EH (cell line): ENCODE data around the gene RHOT2.
A peak's percentile ranks its signal among the peaks of the same experiment; 100 is the strongest.

Source experiments
- DNase-seq: peaks from one replicate; pipeline ENCODE4 v3.0.0-alpha.2; 2015; ENCODE audit warnings: low read depth

Gene RHOT2

DNA sequence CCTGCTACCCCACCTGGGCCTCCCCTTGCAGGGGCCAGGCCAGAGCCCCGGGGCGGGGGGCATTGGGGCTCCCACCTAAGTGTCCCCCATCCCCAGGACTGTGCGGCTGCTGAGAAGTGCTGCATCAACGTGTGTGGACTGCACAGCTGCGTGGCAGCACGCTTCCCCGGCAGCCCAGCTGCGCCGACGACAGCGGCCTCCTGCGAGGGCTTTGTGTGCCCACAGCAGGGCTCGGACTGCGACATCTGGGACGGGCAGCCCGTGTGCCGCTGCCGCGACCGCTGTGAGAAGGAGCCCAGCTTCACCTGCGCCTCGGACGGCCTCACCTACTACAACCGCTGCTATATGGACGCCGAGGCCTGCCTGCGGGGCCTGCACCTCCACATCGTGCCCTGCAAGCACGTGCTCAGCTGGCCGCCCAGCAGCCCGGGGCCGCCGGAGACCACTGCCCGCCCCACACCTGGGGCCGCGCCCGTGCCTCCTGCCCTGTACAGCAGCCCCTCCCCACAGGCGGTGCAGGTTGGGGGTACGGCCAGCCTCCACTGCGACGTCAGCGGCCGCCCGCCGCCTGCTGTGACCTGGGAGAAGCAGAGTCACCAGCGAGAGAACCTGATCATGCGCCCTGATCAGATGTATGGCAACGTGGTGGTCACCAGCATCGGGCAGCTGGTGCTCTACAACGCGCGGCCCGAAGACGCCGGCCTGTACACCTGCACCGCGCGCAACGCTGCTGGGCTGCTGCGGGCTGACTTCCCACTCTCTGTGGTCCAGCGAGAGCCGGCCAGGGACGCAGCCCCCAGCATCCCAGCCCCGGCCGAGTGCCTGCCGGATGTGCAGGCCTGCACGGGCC is 35.2 kb upstream of the RHOT2 start:
- no peak for DNase-seq

DNA sequence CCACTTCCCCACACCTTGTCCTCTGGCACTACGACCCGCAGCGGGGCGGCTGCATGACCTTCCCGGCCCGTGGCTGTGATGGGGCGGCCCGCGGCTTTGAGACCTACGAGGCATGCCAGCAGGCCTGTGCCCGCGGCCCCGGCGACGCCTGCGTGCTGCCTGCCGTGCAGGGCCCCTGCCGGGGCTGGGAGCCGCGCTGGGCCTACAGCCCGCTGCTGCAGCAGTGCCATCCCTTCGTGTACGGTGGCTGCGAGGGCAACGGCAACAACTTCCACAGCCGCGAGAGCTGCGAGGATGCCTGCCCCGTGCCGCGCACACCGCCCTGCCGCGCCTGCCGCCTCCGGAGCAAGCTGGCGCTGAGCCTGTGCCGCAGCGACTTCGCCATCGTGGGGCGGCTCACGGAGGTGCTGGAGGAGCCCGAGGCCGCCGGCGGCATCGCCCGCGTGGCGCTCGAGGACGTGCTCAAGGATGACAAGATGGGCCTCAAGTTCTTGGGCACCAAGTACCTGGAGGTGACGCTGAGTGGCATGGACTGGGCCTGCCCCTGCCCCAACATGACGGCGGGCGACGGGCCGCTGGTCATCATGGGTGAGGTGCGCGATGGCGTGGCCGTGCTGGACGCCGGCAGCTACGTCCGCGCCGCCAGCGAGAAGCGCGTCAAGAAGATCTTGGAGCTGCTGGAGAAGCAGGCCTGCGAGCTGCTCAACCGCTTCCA is 34.4 kb upstream of the RHOT2 start:
- DNase-seq: no peak

DNA sequence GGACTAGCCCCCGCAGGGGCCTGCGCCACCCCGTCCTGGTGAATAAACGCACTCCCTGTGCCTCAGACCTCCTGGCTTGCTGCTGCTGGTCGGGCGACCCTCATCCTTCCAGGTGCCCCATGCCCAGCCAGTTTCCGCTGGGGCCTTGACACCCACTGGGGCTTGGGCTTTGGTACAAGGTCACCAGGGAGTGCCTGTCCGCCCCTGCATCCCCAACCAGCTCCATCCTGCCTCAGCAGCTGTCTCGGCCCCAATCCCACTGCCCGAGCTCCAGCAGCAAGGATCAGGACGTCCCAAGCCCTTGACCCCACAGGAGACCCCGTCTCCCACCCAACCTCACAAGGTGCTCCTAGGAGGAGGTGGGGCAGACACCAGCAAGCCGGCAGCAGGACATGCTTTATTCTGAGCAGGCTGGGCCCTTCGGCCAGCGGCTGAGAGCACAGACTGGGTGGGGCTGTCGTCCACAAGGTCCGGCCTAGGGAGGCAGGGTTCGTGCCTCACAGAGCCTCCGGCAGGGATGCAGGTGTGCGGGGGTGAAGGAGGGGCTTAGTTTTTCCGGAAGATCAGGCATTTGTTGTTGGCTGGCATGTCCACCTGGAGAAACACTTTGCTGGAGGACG is 33.8 kb upstream of the RHOT2 start:
- DNase-seq: no peak

DNA sequence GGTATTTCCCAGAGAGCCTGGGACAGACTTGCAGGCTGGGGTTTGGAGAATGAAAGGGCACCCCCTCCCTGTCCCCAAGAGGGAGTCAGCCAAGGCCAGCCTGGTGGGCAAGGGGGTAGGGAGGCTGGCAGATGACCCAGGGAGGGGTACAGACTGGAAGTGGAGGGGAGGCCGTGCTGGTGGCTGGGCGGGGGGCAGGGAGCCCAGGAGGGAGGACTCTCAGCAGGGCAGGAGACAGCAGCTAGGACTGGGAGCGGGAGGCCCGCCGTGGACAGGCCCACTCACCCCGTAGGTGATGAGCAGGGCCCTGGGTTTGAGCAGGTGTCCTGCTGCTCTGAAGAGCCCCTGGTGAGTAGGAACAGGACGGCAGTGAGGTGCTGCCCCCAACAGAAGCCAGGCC is 32.9 kb upstream of the RHOT2 start:
- DNase-seq: no peak

DNA sequence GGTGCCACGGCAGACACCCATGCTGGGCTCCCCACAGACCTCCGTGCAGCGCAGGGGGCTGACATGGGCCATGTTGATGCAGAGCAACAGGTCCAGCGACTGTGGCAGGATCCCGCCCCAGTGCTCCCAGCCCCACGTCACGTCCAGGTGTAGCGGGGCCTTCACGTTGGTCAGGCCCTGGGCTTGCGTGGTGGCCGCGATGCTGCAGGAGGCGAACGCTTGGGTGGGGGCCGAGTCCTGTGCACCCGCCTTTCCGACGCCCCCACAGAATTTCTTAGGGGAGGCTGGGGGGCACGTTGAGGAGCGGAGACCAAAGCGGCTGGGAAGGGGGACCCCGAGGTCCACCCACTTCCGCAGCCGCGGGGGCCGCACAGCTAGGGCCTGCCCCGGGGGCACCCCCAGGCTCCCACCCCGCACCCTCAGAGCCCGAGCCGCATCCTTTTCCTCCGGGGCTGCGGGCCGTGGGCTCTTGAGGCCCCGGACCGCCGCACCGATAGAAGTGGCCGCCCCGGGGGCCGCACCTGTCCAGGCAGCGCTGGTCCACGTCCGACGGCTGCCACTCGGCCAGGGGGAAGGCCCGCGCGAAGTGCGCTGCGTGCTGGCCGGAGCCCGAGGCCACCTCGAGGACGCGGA is 32.2 kb upstream of the RHOT2 start:
- no peak for DNase-seq

DNA sequence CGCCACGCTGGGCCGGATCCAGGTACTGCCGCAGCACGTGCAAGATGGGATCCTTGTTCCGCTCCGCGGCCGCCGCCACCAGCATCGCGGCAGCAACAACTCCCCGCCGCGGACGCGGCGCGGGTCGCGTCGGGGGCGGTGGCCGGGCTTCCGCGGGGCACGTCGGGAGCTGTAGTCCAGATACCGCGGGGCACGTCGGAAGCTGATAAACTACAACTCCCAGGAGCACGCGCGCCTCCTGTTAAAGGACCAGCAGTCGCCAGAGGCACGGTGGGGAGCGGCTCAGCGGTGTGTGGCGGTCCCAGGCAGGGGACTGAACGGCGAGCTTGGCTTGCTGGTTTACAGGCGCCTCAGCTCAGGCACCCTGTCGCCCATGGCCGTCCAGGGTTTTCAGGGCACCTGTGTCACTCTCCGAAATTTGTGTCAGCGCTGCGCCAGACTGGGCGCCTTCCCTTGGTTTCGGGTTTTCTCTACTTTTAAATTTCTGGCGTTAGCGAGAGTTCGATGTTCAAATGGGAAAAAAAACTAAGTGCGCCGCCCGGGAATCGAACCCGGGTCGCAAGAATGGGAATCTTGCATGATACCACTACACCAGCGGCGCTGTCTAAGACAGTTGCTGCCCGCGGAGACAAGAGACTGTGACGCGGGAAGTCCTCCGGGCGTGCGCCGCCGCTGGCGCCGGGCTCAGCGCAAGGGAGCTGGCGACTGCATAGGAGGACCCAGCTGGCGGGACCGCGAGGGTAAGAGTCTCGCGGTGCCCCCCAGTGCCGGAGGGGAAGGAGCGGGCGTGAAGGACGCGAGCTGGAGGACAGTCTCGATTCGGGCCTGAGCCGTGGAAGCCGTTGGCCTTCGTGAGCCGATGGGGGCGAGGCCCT is 31.5 kb upstream of the RHOT2 start, which contains the start of gene METTL26:
Gene METTL26, minus strand, starts transcription at position 100 of the 875 bp plus-strand sequence. Its CDS starts 15 bp downstream, at position 85.
- peak; percentile 96 for DNase-seq

DNA sequence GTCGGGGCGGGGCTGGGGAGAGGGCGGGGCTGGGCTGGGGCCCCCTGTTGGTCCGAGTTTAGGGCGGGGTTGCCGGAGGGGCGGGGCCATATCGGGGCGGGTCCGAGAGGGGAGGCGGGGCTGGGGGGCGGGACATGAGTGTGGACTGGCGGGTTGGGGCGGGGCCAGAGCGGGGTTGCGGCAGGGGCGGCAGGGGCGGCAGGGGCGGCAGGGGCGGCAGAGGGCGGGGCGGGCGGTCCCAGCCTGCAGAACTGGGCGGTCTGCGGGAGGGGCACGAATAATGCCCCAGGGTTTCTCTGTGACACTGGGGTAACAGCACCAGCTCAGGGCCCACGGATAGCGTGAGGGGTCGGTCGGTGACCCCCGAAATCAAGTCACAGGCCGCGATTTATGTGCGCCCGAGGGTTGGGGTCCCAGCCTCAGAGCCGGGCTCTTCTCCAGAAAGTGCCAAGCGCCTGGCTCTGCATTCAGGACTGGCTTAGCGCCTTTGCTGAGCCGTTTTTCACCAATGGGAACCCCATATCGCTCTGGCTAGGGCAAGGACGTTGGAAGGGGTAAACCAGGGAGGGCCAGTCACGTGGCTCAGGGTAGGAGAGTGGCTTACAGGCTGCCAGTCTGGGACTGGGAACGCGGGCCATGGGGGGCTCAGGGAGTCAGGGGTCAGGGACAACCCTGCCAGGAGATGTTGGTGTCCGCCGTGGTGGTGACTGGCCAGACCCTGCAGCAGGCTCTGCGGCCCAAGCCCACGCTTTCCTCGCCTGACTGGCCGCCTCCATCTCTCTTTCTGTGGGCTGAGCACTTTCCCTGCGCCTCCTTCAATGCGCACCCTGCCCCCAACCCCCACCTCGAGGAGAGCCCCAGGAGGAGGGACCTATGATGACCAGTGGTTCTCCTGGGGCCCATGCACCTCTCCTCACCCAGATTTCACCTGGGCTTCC is 30.6 kb upstream of the RHOT2 start:
- DNase-seq: peak; percentile 92

DNA sequence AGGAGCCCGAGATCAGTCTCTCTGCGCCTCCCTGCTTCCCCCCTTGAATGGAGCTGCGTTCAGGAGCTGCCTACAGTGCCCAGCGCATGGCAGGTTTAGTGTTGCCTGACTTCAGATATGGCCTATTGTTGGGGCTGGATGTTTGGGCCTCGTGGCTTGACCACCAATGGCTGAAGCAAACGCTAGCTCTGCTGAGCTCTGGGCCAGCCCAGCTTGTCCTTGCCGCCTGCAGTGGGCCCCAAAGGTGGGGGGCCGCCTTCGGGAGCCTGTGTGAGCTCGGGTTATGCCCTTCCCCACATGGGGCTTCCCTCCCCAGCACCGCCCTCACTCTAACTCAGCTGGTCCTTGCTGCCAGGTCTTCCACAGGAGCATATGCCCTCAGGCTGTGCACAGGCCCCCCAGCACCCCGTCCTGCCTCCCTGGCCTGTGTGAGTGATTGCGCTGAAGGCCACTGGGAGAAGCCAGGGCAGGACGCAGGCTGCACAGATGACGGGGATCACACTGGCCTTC is 29.8 kb upstream of the RHOT2 start:
- no peak for DNase-seq

DNA sequence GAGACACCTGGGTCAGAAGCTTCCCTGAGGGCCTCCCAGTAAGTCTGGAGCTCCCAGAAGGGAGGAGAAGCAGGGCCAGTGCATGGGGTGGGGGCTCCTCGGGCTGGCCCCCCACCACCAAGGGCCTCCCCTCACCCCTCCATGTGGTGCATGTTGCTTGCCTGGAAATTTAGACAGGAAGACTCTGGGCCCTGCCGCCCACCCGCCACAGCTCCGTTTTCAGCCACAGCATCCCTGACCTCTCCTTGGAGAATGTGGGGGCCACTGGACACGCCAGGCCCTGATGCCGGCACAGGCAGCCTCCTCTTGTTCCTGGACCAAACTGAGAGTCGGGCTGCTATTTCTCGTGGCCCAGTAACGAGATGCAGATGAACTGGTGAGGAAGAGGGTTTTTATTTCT is 29.1 kb upstream of the RHOT2 start:
- DNase-seq: no peak

DNA sequence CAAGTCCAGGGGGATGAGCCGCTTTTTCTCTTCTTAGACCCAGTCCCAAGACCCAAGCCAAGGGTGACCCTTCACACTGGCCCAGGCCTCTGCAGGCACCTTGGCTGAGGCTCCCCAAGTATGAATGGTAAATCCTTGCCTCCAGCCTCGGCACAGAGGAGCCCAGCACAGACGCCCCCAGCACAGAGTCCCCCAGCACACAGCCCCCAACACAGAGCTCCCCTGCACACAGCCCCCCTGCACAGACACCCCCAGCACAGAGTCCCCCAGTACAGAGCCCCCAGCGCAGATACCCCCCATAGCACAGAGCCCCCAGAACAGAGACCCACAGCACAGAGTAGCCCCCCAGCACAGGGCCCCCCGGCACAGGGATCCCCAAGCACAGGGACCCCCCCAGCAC is 27.3 kb upstream of the RHOT2 start:
- DNase-seq: no peak

DNA sequence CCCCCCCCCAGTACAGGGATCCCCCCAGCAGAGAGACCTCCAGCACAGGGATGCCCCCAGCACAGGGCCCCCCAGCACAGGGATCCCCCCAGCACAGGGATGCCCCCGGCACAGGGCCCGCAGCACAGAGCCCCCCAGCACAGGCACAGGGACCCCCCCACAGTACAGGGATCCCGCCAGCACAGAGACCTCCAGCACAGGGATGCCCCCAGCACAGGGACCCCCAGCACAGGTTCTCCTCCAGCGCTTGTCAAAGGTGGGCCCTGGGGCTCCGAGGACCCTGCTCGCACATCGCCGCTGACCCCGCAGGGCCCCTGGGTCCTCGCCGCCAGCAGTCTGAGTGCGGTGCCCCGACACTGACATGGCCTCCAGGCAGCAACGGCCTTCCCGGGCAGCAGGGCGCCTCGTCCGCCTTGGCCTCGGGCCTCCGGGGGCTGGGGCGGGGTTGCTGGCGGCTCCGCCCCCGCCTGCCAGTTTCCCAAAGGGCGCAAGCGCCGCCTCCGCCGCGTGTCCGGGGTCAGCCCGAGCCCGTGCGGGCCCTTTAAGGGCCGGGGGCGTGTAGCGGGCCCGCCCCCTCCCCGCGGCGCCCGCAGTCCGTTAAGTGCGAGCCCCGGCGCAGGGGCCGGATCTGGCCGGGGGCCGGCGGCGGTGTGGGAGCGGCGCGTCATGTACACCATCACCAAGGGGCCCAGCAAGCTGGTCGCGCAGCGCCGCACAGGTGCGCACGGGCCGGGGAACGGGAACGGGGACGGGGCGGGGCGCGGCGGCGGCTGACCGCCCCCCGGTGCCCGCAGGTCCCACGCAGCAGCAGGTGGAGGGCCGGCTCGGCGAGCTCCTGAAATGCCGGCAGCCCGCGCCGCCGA is 26.4 kb upstream of the RHOT2 start, which contains the start of gene MCRIP2:
Gene MCRIP2, plus strand, starts transcription at position 503 of the 863 bp plus-strand sequence. Its CDS starts 164 bp downstream, at position 667.
- DNase-seq: peak; percentile 80

DNA sequence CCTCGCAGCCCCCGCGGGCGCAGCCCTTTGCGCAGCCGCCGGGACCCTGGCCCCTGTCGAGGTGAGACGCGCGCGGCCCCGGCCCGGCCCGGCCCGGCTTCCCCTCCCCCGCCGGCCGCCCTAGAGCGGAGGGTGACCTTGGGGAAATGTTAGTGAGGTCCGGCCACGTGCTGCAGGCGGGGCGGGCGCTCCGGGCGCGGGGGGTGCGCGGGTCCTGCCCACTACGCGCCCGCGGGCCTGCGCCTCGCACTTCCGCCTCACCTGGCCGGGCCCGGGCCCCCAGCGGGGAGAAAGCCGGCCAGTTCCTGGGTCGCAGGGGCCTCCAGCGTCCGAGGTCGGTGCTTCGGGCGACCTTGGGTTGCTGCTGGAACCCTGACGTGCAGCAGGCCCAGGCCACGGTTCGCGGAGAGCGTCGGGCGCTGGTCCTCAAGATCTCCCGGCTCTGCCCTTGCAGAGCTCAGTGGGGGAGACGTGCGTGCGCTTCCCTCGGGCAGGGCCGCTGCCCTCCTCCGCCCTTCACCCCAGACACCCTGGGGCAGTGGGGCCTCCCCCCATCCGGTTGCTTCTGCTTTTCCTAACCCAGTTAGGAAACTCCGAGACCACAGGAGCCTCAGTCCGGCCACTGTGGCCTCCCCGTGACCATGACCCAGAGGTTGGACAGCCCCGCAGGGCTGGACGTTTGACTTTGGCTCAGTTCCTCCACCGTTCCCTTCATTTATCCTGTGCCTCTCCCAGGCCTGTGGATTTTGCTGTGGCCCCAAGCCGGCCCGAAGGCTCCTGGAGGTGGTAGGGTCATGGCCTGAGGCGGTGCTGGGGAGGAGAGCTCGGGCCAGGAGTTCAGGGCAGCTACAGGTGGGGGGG is 25.5 kb upstream of the RHOT2 start:
- DNase-seq: peak; percentile 31

DNA sequence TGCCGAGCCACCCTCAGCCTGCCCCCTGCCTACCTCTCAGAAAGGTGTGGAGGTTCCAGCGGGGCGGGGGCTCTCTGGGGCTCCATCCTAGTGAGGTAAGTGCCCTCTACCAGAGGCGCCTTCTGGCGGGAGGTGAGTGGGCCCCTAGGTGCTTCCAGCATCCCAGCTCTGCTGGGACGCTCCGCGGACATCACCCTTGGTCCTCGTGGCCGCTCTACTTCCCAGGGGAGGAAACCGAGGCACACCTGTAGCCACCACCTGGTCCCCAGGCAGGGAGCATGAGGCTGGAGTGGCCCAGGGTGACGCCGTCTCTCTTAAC is 24.9 kb upstream of the RHOT2 start:
- DNase-seq: no peak

DNA sequence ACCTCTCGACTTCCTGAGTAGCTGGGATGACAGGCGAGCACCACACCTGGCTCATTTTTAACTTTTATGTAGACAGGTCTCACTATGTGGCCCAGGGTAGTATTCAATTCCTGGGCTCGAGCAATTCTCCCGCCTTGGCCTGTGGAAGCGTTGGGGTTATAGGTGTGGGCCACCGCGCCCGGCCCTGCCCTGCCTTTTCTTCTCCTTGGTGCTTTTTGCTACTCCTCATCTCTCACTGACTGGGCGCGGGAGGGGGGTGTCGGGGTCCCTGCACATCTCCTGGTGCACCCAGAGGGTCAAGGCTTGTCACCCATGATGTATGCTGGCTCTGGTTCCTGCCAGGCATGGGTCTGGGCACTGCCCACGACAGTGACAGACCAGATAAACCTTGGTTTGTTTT is 23.4 kb upstream of the RHOT2 start:
- no peak for DNase-seq

DNA sequence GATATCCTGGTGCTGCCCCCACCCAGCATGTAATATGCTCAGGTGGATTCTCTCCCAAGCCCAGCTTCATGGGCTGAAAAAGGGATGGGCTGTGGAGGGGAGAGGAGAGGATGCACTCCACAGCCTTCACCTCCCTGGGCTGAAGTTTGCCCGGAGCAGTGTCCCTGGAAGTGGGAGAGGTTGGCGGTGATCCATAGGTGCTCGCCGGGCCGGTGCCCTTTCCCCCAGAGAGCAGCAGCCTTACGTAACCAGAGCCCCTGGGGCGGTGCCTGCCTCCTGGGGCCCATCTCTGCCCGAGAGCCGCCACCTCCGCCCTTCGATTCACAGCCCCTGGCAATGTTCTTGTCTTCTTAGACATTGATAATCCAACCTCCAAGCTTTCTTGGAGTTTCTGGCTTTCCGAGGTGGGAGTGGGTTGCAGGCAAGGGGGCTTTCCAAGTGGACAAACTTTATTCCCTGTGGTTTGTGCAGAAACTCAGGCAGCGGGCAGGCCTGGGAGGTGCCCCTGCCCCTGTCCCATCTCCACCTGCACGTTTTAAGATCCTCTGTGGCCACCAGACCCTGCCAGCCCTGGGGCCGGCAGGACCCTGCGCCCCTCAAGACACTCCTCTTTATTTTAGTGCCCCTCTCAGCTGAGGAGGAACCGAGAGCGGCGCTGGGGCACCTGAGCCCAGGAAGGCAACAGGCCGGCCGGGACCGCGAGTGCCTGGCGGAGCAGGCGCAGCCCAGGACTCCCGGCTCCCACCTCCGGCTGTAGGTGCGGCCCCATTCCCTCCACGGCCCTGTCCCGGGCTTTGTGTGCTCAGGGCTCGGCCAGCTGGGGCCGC is 21.9 kb upstream of the RHOT2 start:
- no peak for DNase-seq

DNA sequence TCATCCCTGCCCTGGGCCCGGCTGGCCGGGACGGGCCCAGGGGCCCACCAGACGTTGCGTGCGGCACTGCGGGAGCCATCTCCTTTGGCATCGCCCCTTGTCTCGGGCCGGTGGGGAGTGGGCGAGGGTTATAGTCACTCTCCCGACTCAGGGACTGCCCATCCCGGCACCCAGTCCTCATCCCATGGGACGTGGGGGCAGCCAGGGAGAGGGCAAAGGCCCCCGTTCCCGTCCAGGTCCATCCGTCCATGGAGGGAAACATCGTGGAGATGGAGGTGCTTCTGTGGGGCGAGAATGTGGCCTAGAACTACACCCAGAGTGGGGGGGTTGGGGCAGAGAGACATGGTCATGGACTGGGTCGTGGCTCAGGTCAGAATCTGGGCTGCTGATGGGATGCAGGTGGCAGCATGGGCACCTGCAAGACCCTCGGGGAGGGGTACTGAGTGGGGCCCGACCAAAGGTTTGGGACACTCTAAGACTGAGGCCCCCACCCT is 21.2 kb upstream of the RHOT2 start:
- DNase-seq: no peak
